Stomach (tissue), 9 donors: ENCODE results near the gene FUT9. TPM values are rescaled to one million over a fixed set of nuclear protein-coding genes. Genes with fewer than 3 reads are reported as not detected.

Experiments used
- DNase-seq, 2 donors: peaks; one replicate each; pipeline versions ENCODE4 v3.0.0 to v3.0.0-alpha.2; 2013 to 2019
- H3K27ac ChIP-seq, 5 donors: fragments of 200-600 bp in 4 of 5; sonication (generic) in 4 of 5; one replicate each; pipeline ENCODE4 v1.5.1; 2013 to 2019; ENCODE audit warnings: mild to moderate bottlenecking in 1 of 5, moderate library complexity in 1 of 5
- H3K27me3 ChIP-seq, 3 donors: fragments of 200-600 bp; sonication (generic); one replicate each; pipeline ENCODE4 v1.5.1; 2017 to 2019; ENCODE audit warnings: mixed run types in 1 of 3
- H3K36me3 ChIP-seq, 4 donors: fragments of 200-600 bp; sonication (generic); 1 replicate in 3 of 4; 2 replicates in 1 of 4; pipeline ENCODE4 v1.5.1; 2016 to 2019
- H3K4me1 ChIP-seq, 4 donors: fragments of 200-600 bp; sonication (generic); one replicate each; pipeline ENCODE4 v1.5.1; 2016 to 2019
- H3K4me3 ChIP-seq, 4 donors: fragments of 200-600 bp; sonication (generic) in 3 of 4; one replicate each; pipeline ENCODE4 v1.5.1; 2016 to 2019; ENCODE audit warnings: mild to moderate bottlenecking in 1 of 4
- H3K9me3 ChIP-seq, 4 donors: fragments of 200-600 bp; sonication (generic); one replicate each; pipeline ENCODE4 v1.5.1; 2016 to 2019
- CTCF ChIP-seq, 7 experiments: fragments of 450-650 bp in 4 of 7; fragments of 200-600 bp in 3 of 7; sonication (generic) in 3 of 7; IDR thresholded peaks; one replicate each; pipeline ENCODE4 v1.5.1; 2016 to 2019; ENCODE audit warnings: antibody characterized with exemption in 7 of 7, control low read depth in 2 of 7, mild to moderate bottlenecking in 1 of 7
- EP300 ChIP-seq: sonication (generic); formaldehyde crosslinking; IDR thresholded peaks from one replicate; pipeline ENCODE4 v1.6.1; 2017; ENCODE audit warnings: antibody characterized with exemption
- POLR2A ChIP-seq, 4 donors: fragments of 450-650 bp; IDR thresholded peaks; one replicate each; pipeline ENCODE4 v1.6.1; 2016; ENCODE audit warnings: antibody characterized with exemption in 4 of 4, control low read depth in 2 of 4, mild to moderate bottlenecking in 1 of 4, moderate library complexity in 1 of 4
- POLR2AphosphoS5 ChIP-seq, 3 donors: sonication (generic); formaldehyde crosslinking; IDR thresholded peaks; one replicate each; pipeline ENCODE4 v1.6.1; 2016; ENCODE audit warnings: antibody characterized with exemption in 3 of 3
- WGBS, 5 donors: extraction: QIAGEN DNeasy Blood & Tissue Kit in 3 of 5; methylation state at CpG; one replicate each; pipeline versions ENCODE4 v1.1.5 to v1.1.7; 2013 to 2018; 5-methylcytosine and 5-hydroxymethylcytosine counted together
- intact Hi-C: fragments of 100-400 bp; cut with DNase I; formaldehyde crosslinking; loops from one replicate; pipeline ENCODE4 v1.15.1; 2023; ENCODE audit warnings: low total_unique reads
- polyA plus RNA-seq, 3 donors: library from polyadenylated mRNA; stranded (reverse); fragments of 200-250 nt; gene quantifications; one replicate each; pipeline ENCODE4 v1.2.3, GENCODE V29; 2013
- total RNA-seq, 5 donors: library from RNA; depleted of rRNA; stranded (reverse); fragments of >200 nt; gene quantifications; one replicate each; pipeline versions ENCODE4 v1.1.0 to v1.2.3, GENCODE V29; 2014 to 2016
- donor health status: healthy with polysubstance abuse.
- donor health status: Bipolar disorder and iron deficiency.
- donor health status: healthy.

FUT9 gene
- total and polyA plus RNA-seq, 8 donors, result under 0.01 to 98.0 (median 2.5) TPM

GRCh38 chr6:96212066-96212465 lies 196.3 kb downstream of the FUT9 start:
- intact Hi-C loops, result no loop called here
- no peak overlapping the region for H3K4me3 ChIP-seq
- no peaks in the 10 kb centered on the region for H3K4me1 ChIP-seq
- H3K36me3 ChIP-seq, result no peaks in the 10 kb centered on the region
- TF ChIP-seq CTCF (IDR thresholded peaks at IDR 0.05) (no peak), POLR2A (IDR thresholded peaks at IDR 0.05) (no peak), POLR2AphosphoS5 (IDR thresholded peaks at IDR 0.05) (no peak), EP300 (no peak)
- H3K9me3 ChIP-seq, result no peaks in the 10 kb centered on the region
- H3K27me3 ChIP-seq, result no peaks in the 10 kb centered on the region
- H3K27ac ChIP-seq, result no peak overlapping the region
- no peak for DNase-seq

DNA sequence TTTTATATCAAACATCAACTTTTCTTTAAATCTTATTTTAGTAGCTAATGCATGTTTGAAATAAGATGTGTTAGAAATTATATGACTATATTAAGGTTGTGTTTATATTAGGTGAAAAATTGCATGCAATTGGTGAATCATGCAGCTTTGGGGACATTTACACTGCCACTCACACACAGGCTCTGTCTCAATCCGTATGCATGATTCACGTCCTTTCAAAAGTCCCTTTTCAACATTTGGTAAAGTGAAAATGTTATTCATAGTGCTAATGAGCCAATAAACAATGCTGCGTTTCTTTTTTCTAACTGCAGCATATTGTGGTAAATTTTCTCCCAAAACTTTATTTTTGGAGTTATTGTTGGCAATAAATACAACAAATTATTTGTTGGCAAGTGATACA lies 198.0 kb downstream of the FUT9 start:
- Histone ChIP-seq H3K4me3 (no peak overlapping the region), H3K27ac (no peak overlapping the region), H3K9me3 (no peaks in the 10 kb centered on the region), H3K27me3 (no peaks in the 10 kb centered on the region), H3K36me3 (no peaks in the 10 kb centered on the region), H3K4me1 (no peaks in the 10 kb centered on the region)
- intact Hi-C loops, result no loop called here
- 67 to 85% (median 69%) methylated on average over 3 of the region's 3 CpGs for WGBS, 5 donors
- DNase-seq, result no peak
- TF ChIP-seq POLR2A (IDR thresholded peaks at IDR 0.05) (no peak), EP300 (no peak), POLR2AphosphoS5 (IDR thresholded peaks at IDR 0.05) (no peak), CTCF (IDR thresholded peaks at IDR 0.05) (no peak)

- Histone ChIP-seq H3K9me3 (no peaks in the 10 kb centered on the region), H3K36me3 (no peaks in the 10 kb centered on the region), H3K4me3 (no peak overlapping the region), H3K27me3 (no peaks in the 10 kb centered on the region), H3K27ac (no peak overlapping the region), H3K4me1 (no peaks in the 10 kb centered on the region)
- intact Hi-C loops, result no loop called here
- 22 to 45% (median 31%) methylated on average over 1 of the region's 1 CpG for WGBS, 5 donors
- DNase-seq, result no peak
- no peak for TF ChIP-seq EP300
- TF ChIP-seq POLR2AphosphoS5 (IDR thresholded peaks at IDR 0.05), result no peak
- no peak for TF ChIP-seq POLR2A (IDR thresholded peaks at IDR 0.05)
Measured at GRCh38 chr6:96223695-96224094, 207.9 kb downstream of the FUT9 start.

- Histone ChIP-seq H3K27me3 (no peaks in the 10 kb centered on the region), H3K27ac (no peak overlapping the region), H3K4me3 (no peak overlapping the region), H3K9me3 (no peaks in the 10 kb centered on the region), H3K36me3 (no peaks in the 10 kb centered on the region), H3K4me1 (no peaks in the 10 kb centered on the region)
- DNase-seq, result no peak
- TF ChIP-seq CTCF (IDR thresholded peaks at IDR 0.05), result no peak
- TF ChIP-seq EP300, result no peak
- TF ChIP-seq POLR2AphosphoS5 (IDR thresholded peaks at IDR 0.05), result no peak
- TF ChIP-seq POLR2A (IDR thresholded peaks at IDR 0.05), result no peak
- intact Hi-C loops, result no loop called here
- 54 to 73% (median 60%) methylated on average over 2 of the region's 2 CpGs for WGBS, 5 donors
Measured at GRCh38 chr6:96227135-96227534, 211.4 kb downstream of the FUT9 start.

GRCh38 chr6:96234444-96234843 lies 218.7 kb downstream of the FUT9 start:
- WGBS, 5 donors, result 80 to 85% (median 82%) methylated on average over 2 of the region's 2 CpGs
- Histone ChIP-seq H3K27ac (no peak overlapping the region), H3K4me3 (no peak overlapping the region), H3K36me3 (no peaks in the 10 kb centered on the region), H3K9me3 (no peaks in the 10 kb centered on the region), H3K4me1 (peaks cover 0 to 4% (median 0%) of the 10 kb centered on the region in 4 donors), H3K27me3 (no peaks in the 10 kb centered on the region)
- intact Hi-C loops, result no loop called here
- no peak for DNase-seq
- TF ChIP-seq EP300, result no peak
- TF ChIP-seq CTCF (IDR thresholded peaks at IDR 0.05), result no peak
- TF ChIP-seq POLR2A (IDR thresholded peaks at IDR 0.05), result no peak
- no peak for TF ChIP-seq POLR2AphosphoS5 (IDR thresholded peaks at IDR 0.05)
